Measurements from ENCODE around the gene CSNK2A2. TPM values are rescaled to one million over a fixed set of nuclear protein-coding genes. Genes with fewer than 3 reads are reported as not detected.

Gene CSNK2A2
- total and polyA plus RNA-seq, 2 of the 8 experiments (the other 6 are each of a cell fraction or from before 2014, with no cell fraction given): 37.9 to 128 TPM

- H3K14ac ChIP-seq (ENCODE audit: insufficient read length): no peak overlapping the region
- no peak overlapping the region for H4K5ac ChIP-seq (ENCODE audit: insufficient read length, low read depth, low read length)
- TF ChIP-seq CHD1 (IDR thresholded peaks at IDR 0.05; ENCODE audit: low read depth, low read length) (no peak), E2F6 (IDR thresholded peaks at IDR 0.05) (no peak), POLR2A (IDR thresholded peaks at IDR 0.05; ENCODE audit: control extremely low read depth in 1 of 2, low read depth in 2 of 2, low read length in 2 of 2) (no peak), USF2 (IDR thresholded peaks at IDR 0.05; ENCODE audit: low read length) (no peak), HDAC2 (IDR thresholded peaks at IDR 0.05; ENCODE audit: borderline replicate concordance in 1 of 2, low read depth in 2 of 2, low read length in 2 of 2) (no peak), RXRA (IDR thresholded peaks at IDR 0.05; ENCODE audit: insufficient read depth, low read depth, low read length) (no peak), CREB1 (IDR thresholded peaks at IDR 0.05) (no peak), ASH2L (IDR thresholded peaks at IDR 0.05; ENCODE audit: low read length) (no peak), SUZ12 (IDR thresholded peaks at IDR 0.05; ENCODE audit: low read length) (no peak), FOSL1 (IDR thresholded peaks at IDR 0.05; ENCODE audit: insufficient read depth, low read depth, low read length) (no peak), MAX (IDR thresholded peaks at IDR 0.05) (no peak), PHF8 (conservative IDR thresholded peaks at IDR 0.05; ENCODE audit: low read depth, low read length) (no peak)
- no peaks in the 10 kb centered on the region for H3K79me1 ChIP-seq (ENCODE audit: low read depth, low read length)
- H3K27ac ChIP-seq (ENCODE audit: low read depth, low read length): no peak overlapping the region
- H3K27me3 ChIP-seq (replicated peaks in 1 of 4; ENCODE audit: control insufficient read depth in 3 of 4, extremely low read depth in 1 of 4, insufficient read depth in 3 of 4, low read length in 3 of 4): no peaks in the 10 kb centered on the region; a peak in 1 of 7 replicates
- no peak overlapping the region for H2BK12ac ChIP-seq (ENCODE audit: low read depth, low read length)
- H3K4me3 ChIP-seq (ENCODE audit: extremely low read depth in 1 of 4, insufficient read depth in 2 of 4, low read depth in 3 of 4, low read length in 4 of 4): no peak overlapping the region
- no peaks in the 10 kb centered on the region for H3K79me2 ChIP-seq (ENCODE audit: control insufficient read depth in 1 of 2, insufficient read depth in 2 of 2, low read length in 2 of 2)
- no peak overlapping the region; the same call in 1 of the 2 replicates for H2AFZ ChIP-seq (ENCODE audit: low read length)
- H4K20me1 ChIP-seq (replicated peaks in 1 of 2; ENCODE audit: control insufficient read depth in 1 of 2, insufficient read depth in 2 of 2, low read length in 2 of 2): no peaks in the 10 kb centered on the region
- H3K36me3 ChIP-seq (ENCODE audit: control insufficient read depth in 2 of 4, insufficient read depth in 4 of 4, low read length in 3 of 4): no peaks in the 10 kb centered on the region
- ChIA-PET CTCF (ENCODE audit: partially characterized antibody) (interaction anchor here (1.0 kb wide), 1 partner anchor 103 kb away, joined by 3 read pairs; no protein-coding TSS in a partner anchor), POLR2A (ENCODE audit: partially characterized antibody) (no interaction called here)
- no peaks in the 10 kb centered on the region; the same call in 1 of the 2 replicates for H3K23me2 ChIP-seq (ENCODE audit: low read depth, low read length)
- H3K9me3 ChIP-seq (ENCODE audit: insufficient read depth in 2 of 2, low read depth in 1 of 2, low read length in 1 of 2): no peaks in the 10 kb centered on the region
- H2BK20ac ChIP-seq (ENCODE audit: low read length): no peak overlapping the region
- DNase-seq (ENCODE audit: low read depth in 1 of 2, low spot score in 2 of 2) (no peak), FAIRE-seq (no peak)
- no peak overlapping the region for H3K56ac ChIP-seq (replicated peaks; ENCODE audit: insufficient read length, low read depth, low read length)
- no peak overlapping the region for H2BK120ac ChIP-seq (replicated peaks; ENCODE audit: low read depth, low read length)
- no peak overlapping the region for H4K8ac ChIP-seq (ENCODE audit: extremely low read depth, insufficient read depth, low read length)
- H3K23ac ChIP-seq (ENCODE audit: insufficient read length): no peak overlapping the region
- no peak overlapping the region for H3K4ac ChIP-seq (replicated peaks; ENCODE audit: insufficient read length, low read depth, low read length)
- peaks cover 0 to 4% (median 0%) of the 10 kb centered on the region in 4 experiments; a peak in 1 of 7 replicates for H3K4me1 ChIP-seq (replicated peaks in 1 of 4; ENCODE audit: control insufficient read depth in 3 of 4, insufficient read depth in 4 of 4, low read length in 3 of 4)
- no peak overlapping the region for H3K4me2 ChIP-seq (ENCODE audit: insufficient read depth in 1 of 2, low read depth in 2 of 2, low read length in 2 of 2)
- no peak overlapping the region for H3K9ac ChIP-seq (replicated peaks in 1 of 4; ENCODE audit: extremely low read depth in 1 of 4, low read depth in 3 of 4, low read length in 3 of 4)
- no peak overlapping the region for H2BK15ac ChIP-seq (ENCODE audit: low read length)
- no peak overlapping the region for H4K91ac ChIP-seq (replicated peaks; ENCODE audit: insufficient read length, low read length)
- H2BK5ac ChIP-seq (ENCODE audit: low read depth, low read length): no peak overlapping the region
- H2AK5ac ChIP-seq (ENCODE audit: low read depth, low read length): no peak overlapping the region
- H3K18ac ChIP-seq (ENCODE audit: extremely low read depth, low read length): no peak overlapping the region
Measured at GRCh38 chr16:58211245-58211644, 13.3 kb upstream of the CSNK2A2 start.

Measured in H1 (cell line).